Measurements from ENCODE around the gene PCNT.
"Not testable (repeated sequence)": the region's sequence is repeated elsewhere in the genome, so short reads cannot be mapped to it uniquely, and the experiment has no call there.

The PCNT gene

GRCh38 chr21:46384556-46384955 is 60.6 kb downstream of the PCNT start:
- no peak for DNase-seq (ENCODE audit: low spot score)

DNA sequence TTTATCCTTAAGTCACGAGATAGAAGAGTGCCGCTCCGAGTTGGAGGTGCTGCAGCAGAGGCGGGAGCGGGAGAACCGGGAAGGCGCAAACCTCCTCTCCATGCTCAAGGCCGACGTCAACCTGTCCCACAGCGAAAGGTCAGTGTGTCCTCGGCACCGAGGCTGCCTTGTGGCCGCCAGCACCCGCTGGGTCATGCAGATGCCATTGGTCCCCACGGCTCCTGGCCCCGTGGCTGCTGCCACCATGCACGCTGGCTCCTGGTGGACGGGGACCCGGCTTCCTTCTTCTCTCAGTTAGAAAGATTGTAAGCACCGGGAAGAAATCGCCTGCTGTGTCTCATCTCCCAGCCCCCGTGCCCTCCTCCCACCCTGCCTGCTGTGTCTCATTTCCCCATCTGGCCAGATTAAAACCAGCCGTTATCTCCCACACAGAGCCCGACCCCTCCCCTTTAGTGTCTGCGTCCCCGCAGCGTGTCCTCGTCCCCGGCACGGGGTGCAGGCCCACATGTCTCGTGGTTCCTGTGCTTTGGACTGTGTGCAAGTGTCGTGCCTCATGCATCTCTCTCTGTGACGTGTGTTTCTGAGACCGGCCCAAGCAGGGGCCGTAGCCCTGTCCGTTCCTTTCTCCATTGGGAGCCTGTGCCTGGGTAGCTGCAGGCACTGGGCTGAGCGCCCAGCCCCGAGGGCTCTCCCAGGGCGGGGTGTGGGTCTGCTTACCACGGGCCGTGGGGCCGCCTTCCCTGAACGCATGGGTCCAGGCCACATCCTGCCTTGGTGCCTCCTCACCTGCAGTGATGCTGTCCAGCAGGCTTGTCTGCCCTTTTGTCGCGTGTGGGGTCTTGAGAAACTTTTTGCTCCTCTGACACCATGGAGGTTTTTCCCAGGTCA is 62.1 kb downstream of the PCNT start:
- no peak for DNase-seq (ENCODE audit: low spot score)

DNA sequence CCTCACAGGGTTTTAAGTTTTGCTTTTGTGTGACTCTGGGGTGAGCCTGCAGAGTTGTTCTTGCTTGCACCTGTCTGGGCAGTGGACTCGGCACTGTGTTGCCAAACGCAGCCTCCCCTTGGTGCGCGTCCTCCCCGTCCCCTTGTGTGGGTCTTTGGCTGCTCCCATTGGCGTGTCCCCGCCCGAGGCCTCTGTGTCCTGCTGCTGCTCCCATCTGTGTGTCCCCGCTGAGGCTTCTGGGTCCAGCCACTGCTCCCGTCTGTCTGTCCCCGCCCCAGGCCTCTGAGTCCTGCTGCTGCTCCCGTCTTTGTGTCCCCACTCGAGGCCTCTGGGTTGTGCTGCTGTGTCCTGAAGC is 62.8 kb downstream of the PCNT start:
- DNase-seq (ENCODE audit: low spot score) = no peak

- DNase-seq (ENCODE audit: low spot score) = no peak
Measured at GRCh38 chr21:46388206-46388880, 64.4 kb downstream of the PCNT start.

DNA sequence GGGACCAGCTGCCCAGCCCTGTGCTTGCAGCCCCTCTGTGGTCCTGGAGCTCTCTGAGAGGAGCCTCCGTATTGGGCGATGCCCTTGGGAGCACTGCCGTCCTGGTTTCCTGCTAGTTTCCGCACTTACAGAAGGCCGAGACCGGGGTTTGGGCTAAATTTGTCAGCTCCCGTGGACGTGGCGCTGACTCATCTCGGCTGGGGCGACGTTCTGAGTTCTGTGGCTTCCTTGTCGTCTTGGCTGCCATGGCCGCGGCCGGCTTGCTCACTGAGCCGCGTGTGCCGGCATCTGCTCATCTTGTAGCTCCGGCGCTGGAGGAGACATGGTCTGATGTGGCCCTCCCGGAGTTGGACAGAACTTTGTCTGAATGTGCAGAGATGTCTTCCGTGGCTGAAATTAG is 64.9 kb downstream of the PCNT start:
- DNase-seq (ENCODE audit: low spot score) = no peak

- no peak for DNase-seq (ENCODE audit: low spot score)
Measured at GRCh38 chr21:46390603-46391545, 66.9 kb downstream of the PCNT start.

DNA sequence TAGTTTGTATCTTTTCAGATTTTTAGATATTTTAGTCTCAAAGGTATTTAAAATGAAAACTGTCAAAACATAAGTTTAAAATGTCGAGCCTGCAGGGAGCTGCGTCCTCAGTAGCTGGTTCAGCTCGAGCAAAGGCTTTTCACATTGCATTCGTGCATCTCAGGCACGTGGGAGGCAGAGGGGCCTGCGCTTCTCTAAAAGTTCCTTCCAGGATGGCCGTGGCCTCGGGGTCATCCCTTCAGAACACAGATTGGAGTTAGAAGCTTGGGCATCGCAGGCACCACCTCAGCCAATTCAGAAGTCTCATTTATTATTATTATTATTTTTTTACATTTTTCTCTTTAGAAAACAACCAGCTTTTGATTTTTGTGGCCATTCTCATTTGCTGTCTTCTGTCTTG is 67.8 kb downstream of the PCNT start:
- no peak for DNase-seq (ENCODE audit: low spot score)

DNA sequence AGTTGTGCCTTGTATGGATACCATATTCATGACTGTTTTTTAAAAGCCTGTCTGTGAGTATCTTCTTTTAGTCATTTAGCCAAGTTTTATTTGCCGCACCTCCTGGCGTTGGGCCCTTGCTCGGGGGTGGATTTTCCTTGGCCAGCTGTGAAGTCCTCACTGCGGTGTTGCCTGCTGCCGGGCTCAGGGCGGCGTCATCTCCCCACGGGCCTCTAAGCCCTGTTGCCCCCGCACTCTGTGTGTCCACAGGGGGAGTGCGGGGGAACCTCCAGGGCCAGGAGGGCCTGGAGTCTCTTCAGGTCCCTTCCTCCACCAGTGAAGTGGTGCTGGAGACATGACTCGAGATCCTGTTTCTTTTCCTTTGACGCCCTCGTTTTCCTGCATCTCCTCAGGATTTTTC is 69.0 kb downstream of the PCNT start:
- no peak for DNase-seq (ENCODE audit: low spot score)

DNA sequence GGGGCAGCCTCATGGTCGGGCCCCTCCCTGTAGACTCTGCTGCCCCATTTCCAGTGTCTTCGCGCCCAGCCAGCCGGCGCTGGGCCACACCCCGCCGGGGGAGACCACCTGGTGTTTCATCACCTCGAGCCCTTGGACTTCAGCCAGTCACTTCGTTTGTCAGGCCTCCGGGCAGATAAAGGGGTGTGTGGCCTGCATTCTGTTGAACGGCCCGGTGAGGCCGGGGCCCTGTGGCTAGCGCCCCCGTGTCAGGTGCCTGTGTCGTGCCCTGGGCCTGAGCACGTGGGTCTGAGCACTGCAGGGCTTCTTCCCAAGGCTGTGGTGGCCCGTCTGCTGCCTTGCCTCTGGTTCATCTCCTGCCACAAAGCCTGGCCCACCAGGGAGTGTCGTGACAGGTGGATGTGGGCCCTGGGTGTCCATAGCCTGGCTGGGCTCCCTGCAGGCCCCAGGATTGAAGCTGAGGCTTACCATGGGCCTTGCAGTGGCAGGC is 69.5 kb downstream of the PCNT start:
- no peak for DNase-seq (ENCODE audit: low spot score)

- DNase-seq (ENCODE audit: low spot score) = no peak
Measured at GRCh38 chr21:46393941-46394594, 70.1 kb downstream of the PCNT start.

DNA sequence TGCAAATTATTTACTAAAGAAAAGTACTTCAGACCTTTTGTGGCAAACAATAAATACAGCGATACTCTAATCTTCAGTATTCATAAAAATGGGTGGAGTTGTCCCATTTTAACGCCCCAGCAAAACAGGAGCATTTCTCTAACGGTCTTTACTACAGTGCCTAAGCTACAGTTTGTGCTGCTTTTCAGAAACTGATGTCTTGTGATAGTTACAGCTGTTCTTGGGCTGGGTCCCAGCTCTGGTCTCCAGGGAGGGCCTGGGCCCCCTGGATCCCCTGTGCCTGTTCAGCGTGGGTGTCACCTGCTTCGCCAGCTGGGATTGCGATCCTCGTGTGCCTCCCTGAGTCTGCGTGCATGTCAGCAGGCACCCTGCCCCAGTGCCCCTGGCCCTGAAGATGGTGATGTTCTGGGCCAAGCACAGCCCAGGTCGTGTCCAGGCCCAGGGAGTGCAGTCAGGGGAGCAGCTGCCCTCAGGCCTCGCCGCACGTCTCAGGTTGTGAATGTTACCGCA is 70.7 kb downstream of the PCNT start:
- DNase-seq (ENCODE audit: low spot score) = no peak

DNA sequence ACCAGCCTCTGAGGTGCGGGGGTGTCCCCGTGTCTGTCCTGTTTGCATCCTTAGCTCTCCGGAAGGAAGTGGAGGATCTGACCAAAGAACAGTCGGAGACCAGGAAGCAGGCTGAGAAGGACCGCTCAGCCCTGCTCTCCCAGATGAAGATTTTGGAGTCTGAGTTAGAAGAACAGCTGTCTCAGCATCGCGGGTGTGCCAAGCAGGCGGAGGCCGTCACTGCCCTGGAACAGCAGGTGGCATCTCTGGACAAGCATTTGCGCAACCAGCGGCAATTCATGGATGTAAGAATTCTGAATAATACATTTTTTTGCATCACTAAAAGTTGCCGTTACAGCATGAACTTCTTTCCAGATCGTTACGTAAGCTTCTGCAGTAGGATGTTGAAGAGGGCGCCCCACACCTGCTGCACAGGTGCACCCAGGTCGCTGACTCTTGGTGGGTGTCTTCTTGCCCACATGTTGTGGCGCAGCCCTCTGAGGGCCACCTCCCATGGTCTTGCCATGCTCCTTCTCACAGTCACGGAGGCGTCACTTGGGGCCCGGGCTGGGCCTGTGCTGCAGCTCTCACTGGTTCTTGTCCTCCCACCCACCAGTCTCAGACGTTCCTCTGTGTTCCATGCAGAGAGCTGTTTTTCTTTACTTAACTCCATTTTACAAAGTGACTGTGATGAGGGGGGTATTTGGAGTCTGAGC is 73.4 kb downstream of the PCNT start:
- DNase-seq (ENCODE audit: low spot score) = no peak

DNA sequence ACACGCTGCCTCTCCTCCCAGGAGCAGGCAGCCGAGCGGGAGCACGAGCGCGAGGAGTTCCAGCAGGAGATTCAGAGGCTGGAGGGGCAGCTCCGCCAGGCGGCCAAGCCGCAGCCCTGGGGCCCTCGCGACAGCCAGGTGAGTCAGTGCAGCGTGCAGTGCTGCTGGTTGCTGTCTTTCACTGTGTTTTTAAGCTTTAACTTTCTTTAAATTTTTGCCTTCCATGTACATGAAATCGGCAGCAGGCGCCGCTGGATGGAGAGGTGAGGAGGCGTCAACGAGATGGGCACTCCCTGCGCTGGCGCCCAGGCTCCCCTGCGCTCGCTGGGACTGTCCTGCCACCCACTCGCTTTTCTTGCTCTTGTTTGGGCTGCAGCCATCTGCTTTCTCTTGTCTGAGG is 74.0 kb downstream of the PCNT start:
- no peak for DNase-seq (ENCODE audit: low spot score)

DNA sequence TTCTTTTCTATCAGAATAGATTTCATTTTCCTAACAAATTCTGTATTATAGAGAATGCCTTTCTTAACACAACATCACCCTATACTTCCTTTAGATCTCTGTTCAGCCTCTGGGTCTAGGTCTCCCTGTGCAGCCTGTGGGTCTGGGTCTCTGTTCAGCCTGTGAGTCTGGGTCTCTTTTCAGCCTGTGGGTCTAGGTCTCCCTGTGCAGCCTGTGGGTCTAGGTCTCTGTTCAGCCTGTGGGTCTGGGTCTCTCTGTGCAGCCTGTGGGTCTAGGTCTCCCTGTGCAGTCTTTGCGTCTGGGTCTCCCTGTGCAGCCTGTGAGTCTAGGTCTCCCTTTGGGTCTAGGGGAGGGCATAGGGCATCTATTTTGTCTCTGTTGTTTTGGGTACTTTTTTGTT is 75.2 kb downstream of the PCNT start:
- DNase-seq (ENCODE audit: low spot score) = no peak

- DNase-seq (ENCODE audit: low spot score) = no peak
Measured at GRCh38 chr21:46399686-46400085, 75.7 kb downstream of the PCNT start.

DNA sequence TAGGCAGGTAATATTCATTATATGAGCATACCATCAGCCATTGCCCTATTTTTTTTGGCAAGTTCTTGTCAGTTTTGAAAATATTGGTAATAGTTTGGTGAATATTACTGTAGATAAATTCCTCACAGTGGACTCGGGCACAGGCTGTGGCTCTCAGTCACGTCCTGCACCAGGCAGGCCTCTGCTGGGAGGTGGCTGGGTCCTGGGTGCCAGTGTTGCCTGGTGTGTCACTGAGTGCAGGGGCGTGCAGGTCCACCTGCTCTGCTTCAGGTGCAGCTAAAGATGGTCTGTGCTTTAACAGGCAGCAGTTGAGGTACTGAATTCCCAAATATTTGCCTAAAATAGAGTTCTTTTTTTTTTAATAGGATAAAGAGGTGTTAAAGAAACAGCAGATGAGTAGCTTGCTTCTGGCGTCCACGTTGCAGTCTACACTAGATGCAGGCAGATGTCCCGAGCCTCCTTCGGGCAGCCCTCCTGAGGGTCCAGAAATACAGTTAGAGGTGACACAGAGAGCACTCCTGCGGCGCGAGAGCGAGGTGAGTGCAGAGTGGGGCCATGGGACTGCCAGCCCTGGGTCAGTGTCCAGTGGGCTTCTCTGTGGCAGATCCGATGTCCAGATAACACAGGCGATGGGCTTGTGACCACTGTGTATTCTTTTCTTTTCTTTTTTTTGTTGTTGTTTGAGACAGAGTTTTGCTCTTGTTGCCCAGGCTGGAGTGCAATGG is 77.4 kb downstream of the PCNT start:
- DNase-seq (ENCODE audit: low spot score) = no peak

- no peak for DNase-seq (ENCODE audit: low spot score)
Measured at GRCh38 chr21:46402421-46402820, 78.5 kb downstream of the PCNT start.

- DNase-seq (ENCODE audit: low spot score) = not testable (repeated sequence)
Measured at GRCh38 chr21:46403234-46403811, 79.4 kb downstream of the PCNT start.

DNA sequence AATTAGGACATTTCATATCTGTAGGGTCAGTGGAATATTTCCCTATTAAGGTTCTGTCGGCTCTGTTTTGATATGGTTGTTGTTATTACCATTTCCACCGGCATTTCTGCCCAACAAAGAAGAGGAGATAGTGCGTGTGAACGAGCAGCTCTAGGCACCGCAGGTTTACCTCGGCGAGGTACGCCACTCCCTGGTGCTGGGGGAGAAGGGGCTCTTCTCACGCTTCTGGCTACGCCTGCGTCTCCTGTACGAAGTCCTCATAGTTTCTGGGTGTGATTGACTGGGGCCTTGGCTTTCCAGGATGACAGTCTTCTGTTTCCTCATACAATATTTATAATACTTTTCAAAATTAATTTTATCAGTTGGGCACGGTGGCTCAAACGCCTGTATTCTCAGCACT is 80.3 kb downstream of the PCNT start:
- no peak for DNase-seq (ENCODE audit: low spot score)

DNA sequence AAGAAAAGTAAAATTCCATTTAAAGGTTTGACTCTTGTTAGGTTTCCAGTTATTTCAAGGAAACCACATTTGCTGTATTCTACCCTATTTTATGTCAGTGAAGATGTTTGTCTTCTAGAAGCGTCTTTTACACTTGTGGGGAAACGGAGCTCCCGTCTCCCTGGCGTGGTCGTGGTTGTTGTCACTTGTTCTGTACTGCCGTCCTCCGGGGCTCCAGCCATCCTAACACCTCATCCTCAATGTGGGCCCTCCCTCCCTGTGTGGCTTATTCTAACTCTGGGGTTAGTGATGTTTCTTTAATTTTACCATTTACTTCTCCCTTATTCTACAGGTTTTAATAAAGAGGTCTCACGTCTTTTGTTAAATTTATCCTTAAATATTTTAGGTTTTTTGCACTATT is 82.0 kb downstream of the PCNT start:
- no peak for DNase-seq (ENCODE audit: low spot score)
